ENCODE data around the gene HRH2. TPM values are rescaled to one million over a fixed set of nuclear protein-coding genes. Genes with fewer than 3 reads are reported as not detected.
"Not testable (repeated sequence)": the region's sequence is repeated elsewhere in the genome, so short reads cannot be mapped to it uniquely, and the experiment has no call there.

The HRH2 gene
- total RNA-seq, 1 experiment from 2014 or later = not detected

DNA sequence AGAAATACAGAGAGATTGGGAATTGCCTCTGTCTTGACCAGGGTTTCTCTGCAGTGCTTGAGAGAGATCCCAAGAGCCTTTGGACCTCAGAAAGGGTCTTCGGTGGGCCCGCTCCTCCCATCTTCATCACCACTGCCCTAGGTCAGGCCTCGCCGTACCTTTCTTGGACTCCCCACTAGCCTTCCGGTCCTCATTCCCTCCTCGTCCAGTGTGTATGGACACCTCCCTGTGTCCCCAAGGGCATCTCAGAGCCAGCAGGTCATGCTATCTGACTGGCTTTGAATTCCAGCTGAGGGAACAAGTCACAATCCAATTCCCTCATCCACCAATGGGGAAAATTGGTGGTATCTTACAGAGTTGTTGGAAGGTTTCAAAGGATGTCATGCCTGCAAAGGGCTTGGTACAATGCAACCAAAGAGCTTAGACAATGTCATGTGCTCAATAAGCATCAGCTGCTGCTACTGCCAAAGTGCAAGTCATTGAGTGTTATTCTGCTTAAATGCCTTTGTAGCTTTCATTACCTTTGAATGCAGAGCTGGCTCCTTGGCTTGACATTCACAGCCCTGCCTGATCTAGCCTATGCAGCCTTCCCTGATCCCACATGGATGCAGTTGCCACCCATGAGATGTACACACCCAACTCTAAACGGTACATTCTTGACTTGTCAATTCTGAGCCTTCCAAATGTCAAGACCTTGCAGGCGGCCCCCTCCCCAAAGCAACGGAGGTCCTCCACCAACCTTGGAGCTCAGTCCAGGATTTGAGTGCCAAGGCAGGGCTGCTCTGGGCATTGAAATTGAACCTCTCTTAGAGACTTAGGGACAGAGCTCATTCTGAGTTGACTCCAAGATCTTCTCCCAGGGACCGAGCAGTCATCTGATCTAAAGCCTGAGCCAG is 58.0 kb downstream of the HRH2 start:
- Histone ChIP-seq H3K9me3 (ENCODE audit: insufficient read depth, low read depth) (no peaks in the 10 kb centered on the region), H3F3A (ENCODE audit: insufficient read depth, low read depth) (no peaks in the 10 kb centered on the region), H3K36me3 (ENCODE audit: low read depth) (no peaks in the 10 kb centered on the region), H3K4me2 (no peak overlapping the region), H4K20me1 (ENCODE audit: insufficient read depth) (no peaks in the 10 kb centered on the region), H3K79me2 (ENCODE audit: low read depth) (no peaks in the 10 kb centered on the region), H3K9me2 (ENCODE audit: insufficient read depth) (no peaks in the 10 kb centered on the region), H3K27me3 (ENCODE audit: insufficient read depth, low read depth) (peaks cover 83% of the 10 kb centered on the region), H3K4me3 (no peak overlapping the region), H3K4me1 (replicated peaks; ENCODE audit: insufficient read depth) (no peaks in the 10 kb centered on the region), H3K27ac (no peak overlapping the region), H2AFZ (no peak overlapping the region)
- intact Hi-C loops (cut with micrococcal nuclease; ENCODE audit: unreplicated experiment) = no loop called here
- ChIA-PET POLR2A (ENCODE audit: unreplicated experiment) (no interaction called here), CTCF (no interaction called here)
- TF ChIP-seq, protein P1, sequence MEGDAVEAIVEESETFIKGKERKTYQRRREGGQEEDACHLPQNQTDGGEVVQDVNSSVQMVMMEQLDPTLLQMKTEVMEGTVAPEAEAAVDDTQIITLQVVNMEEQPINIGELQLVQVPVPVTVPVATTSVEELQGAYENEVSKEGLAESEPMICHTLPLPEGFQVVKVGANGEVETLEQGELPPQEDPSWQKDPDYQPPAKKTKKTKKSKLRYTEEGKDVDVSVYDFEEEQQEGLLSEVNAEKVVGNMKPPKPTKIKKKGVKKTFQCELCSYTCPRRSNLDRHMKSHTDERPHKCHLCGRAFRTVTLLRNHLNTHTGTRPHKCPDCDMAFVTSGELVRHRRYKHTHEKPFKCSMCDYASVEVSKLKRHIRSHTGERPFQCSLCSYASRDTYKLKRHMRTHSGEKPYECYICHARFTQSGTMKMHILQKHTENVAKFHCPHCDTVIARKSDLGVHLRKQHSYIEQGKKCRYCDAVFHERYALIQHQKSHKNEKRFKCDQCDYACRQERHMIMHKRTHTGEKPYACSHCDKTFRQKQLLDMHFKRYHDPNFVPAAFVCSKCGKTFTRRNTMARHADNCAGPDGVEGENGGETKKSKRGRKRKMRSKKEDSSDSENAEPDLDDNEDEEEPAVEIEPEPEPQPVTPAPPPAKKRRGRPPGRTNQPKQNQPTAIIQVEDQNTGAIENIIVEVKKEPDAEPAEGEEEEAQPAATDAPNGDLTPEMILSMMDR (conservative IDR thresholded peaks at IDR 0.05) = no peak
- TF ChIP-seq EZH2 (IDR thresholded peaks at IDR 0.05; ENCODE audit: low read depth) = no peak
- DNase-seq = no peak
- no TSS peak for BruUV-seq (replicated peaks)

DNA sequence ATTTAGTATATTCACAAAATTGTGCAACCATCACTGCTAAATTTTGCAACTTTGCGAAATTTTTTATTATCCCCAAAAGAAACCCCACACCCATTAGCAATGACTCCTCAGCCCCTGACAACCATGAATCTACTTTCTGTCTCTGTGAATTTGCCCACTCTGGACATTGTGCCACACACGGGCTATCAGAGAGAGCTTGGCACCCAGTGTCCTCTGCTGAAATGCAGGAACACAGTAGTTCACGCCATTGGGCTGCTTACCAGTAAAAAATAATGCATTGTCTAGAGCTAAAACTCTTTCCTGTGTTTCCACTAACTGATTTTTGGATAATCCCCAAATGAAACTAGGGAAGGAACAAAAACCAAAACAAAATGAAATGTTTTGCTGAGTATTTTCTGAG is 60.0 kb downstream of the HRH2 start:
- no peak for DNase-seq
- H3K9me2 ChIP-seq (ENCODE audit: insufficient read depth) = no peaks in the 10 kb centered on the region
- no TSS peak for BruUV-seq (replicated peaks)
- no peaks in the 10 kb centered on the region for H3K9me3 ChIP-seq (ENCODE audit: insufficient read depth, low read depth)
- H3K4me2 ChIP-seq = no peak overlapping the region
- H3K4me3 ChIP-seq = no peak overlapping the region
- no peak overlapping the region for H2AFZ ChIP-seq
- no peaks in the 10 kb centered on the region for H3K79me2 ChIP-seq (ENCODE audit: low read depth)
- no peaks in the 10 kb centered on the region for H3K4me1 ChIP-seq (replicated peaks; ENCODE audit: insufficient read depth)
- intact Hi-C loops (cut with micrococcal nuclease; ENCODE audit: unreplicated experiment) = loop anchor here (2.0 kb wide), 1 partner anchor 183 kb away; no protein-coding TSS in a partner anchor
- peaks cover 63% of the 10 kb centered on the region for H3K27me3 ChIP-seq (ENCODE audit: insufficient read depth, low read depth)
- H4K20me1 ChIP-seq (ENCODE audit: insufficient read depth) = no peaks in the 10 kb centered on the region
- H3K36me3 ChIP-seq (ENCODE audit: low read depth) = no peaks in the 10 kb centered on the region
- no peaks in the 10 kb centered on the region for H3F3A ChIP-seq (ENCODE audit: insufficient read depth, low read depth)
- TF ChIP-seq EZH2 (IDR thresholded peaks at IDR 0.05; ENCODE audit: low read depth) = no peak
- TF ChIP-seq, protein P1 (conservative IDR thresholded peaks at IDR 0.05) = no peak
- POLR2A ChIA-PET (ENCODE audit: unreplicated experiment) = no interaction called here
- CTCF ChIA-PET = no interaction called here
- no peak overlapping the region for H3K27ac ChIP-seq

DNA sequence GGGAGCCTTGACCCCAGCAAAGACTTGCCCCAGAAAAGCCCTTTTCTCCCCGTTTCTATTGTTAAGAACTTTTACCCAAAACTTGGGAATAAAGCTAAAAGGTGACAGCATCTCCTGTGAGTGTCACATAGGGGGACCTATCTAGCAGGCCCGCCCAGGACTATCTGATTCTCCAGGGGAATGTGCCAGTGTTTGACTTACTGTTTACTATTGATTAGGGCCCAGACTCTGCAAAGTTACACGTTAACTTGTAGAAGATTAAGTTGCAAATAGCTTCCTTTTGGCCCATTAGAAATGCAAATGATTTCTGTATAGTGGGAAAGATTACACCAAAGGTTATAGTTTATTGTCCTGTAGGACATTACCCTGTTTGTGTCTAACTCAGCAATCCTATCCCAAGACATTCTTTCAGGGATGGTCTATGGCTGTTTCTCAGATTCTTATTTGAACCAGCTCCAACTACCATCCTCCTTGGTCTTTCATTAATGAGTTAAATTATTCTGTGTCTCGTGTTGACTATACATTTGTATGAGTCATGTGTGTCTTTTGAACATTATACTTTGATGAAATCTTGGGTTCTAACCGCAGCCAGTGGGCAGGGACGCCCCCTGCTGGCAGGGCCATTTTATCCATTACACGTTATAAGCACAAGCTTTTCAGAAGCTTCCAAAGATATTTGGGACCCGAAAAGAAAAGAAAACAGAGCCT is 60.7 kb downstream of the HRH2 start:
- H3K4me1 ChIP-seq (replicated peaks; ENCODE audit: insufficient read depth) = no peaks in the 10 kb centered on the region
- intact Hi-C loops (cut with micrococcal nuclease; ENCODE audit: unreplicated experiment) = loop anchor here (2.0 kb wide), 1 partner anchor 184 kb away; no protein-coding TSS in a partner anchor
- CTCF ChIA-PET = no interaction called here
- no peak overlapping the region for H3K4me2 ChIP-seq
- H3K27ac ChIP-seq = no peak overlapping the region
- peak in 1 of 2 experiments; percentile 18 for DNase-seq
- H3K4me3 ChIP-seq = no peak overlapping the region
- no peaks in the 10 kb centered on the region for H3K79me2 ChIP-seq (ENCODE audit: low read depth)
- H3K36me3 ChIP-seq (ENCODE audit: low read depth) = no peaks in the 10 kb centered on the region
- TF ChIP-seq, protein P1 (conservative IDR thresholded peaks at IDR 0.05) = peak; percentile 86
- TF ChIP-seq EZH2 (IDR thresholded peaks at IDR 0.05; ENCODE audit: low read depth) = no peak
- H3K9me2 ChIP-seq (ENCODE audit: insufficient read depth) = no peaks in the 10 kb centered on the region
- POLR2A ChIA-PET (ENCODE audit: unreplicated experiment) = no interaction called here
- H4K20me1 ChIP-seq (ENCODE audit: insufficient read depth) = no peaks in the 10 kb centered on the region
- no peaks in the 10 kb centered on the region for H3K9me3 ChIP-seq (ENCODE audit: insufficient read depth, low read depth)
- BruUV-seq (replicated peaks) = no TSS peak
- H2AFZ ChIP-seq = no peak overlapping the region
- H3K27me3 ChIP-seq (ENCODE audit: insufficient read depth, low read depth) = peaks cover 56% of the 10 kb centered on the region
- H3F3A ChIP-seq (ENCODE audit: insufficient read depth, low read depth) = no peaks in the 10 kb centered on the region

DNA sequence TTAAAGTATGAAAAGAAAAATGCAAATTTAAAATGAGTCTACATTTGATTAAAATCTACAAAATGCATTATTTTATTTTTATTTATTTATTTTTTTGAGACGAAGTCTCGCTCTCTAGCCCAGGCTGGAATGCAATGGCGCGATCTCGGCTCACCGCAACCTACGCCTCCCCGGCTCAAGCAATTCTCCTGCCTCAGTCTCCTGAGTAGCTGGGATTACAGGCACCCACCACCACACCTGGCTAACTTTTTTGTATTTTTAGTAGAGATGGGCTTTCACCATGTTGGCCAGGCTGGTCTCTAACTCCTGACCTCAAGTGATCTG is 61.2 kb downstream of the HRH2 start:
- H2AFZ ChIP-seq; CTCF ChIA-PET; H3K9me2 ChIP-seq (ENCODE audit: insufficient read depth); H3K9me3 ChIP-seq (ENCODE audit: insufficient read depth, low read depth); H3K4me2 ChIP-seq; BruUV-seq (replicated peaks); H3F3A ChIP-seq (ENCODE audit: insufficient read depth, low read depth); H3K4me3 ChIP-seq; H3K36me3 ChIP-seq (ENCODE audit: low read depth); H3K4me1 ChIP-seq (replicated peaks; ENCODE audit: insufficient read depth); DNase-seq; H3K79me2 ChIP-seq (ENCODE audit: low read depth); H4K20me1 ChIP-seq (ENCODE audit: insufficient read depth); POLR2A ChIA-PET (ENCODE audit: unreplicated experiment); H3K27ac ChIP-seq: not testable (repeated sequence)
- intact Hi-C loops (cut with micrococcal nuclease; ENCODE audit: unreplicated experiment) = loop anchor here (2.0 kb wide), 1 partner anchor 184 kb away; no protein-coding TSS in a partner anchor
- H3K27me3 ChIP-seq (ENCODE audit: insufficient read depth, low read depth) = peaks cover 51% of the 10 kb centered on the region

All from PC-9 (cell line).